ENCODE results near the gene SLC1A5. TPM values are rescaled to one million over a fixed set of nuclear protein-coding genes. Genes with fewer than 3 reads are reported as not detected.
"Not testable (repeated sequence)": the region's sequence is repeated elsewhere in the genome, so short reads cannot be mapped to it uniquely, and the experiment has no call there.

Gene SLC1A5
- total RNA-seq, 1 experiment from 2014 or later = 58.7 TPM

DNA sequence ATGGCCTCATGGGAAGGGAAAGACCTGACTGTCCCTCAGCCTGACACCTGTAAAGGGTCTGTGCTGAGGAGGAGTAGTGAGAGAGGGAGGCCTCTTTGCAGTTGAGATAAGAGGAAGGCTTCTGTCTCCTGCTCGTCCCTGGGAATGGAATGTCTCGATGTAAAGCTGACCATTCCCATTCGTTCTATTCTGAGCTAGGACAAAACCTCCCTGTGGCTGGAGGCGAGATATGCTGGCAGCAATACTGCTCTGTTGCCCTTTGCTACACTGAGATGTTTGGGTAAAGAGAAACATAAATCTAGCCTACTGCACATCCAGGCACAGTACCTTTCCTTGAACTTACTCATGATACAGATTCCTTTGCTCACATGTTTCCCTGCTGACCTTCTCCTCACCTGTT is 19.6 kb downstream of the SLC1A5 start:
- not testable (repeated sequence) for DNase-seq (ENCODE audit: low spot score)

DNA sequence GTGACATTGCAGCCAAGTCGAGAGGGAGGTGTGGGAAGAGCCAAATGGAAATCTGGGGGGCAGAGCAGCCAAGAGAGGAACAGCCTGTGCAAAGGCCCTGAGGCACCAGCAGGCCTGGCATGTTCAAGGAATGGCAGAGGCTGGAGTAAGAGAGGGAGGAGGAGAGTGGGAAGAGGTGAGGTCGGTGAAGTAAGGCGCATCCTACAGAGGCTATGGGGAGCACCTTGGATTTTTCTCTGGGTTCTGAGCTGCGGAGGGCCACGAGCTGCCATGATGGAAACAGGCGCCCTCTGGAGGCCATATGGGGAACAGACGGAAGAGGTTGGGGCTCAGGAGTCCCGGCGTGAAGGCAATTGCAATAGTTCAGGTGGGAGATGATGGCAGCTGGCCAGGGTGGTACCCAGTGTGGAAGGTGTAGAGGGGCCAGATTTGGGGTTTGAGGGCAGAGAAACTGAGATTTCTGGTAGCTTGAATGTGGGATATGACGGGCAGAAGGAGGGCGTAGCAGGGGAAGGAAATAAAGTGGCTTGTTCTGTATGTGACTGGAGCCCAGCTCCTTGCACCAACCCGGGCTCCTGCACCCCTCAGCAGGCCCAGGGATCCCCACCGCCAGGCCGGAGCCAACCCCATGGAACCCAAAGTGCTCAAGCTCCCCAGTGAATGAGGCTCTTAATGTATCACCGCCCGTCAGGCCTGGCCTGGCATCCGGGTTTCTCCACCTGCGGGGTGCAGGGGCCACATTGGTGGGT is 21.7 kb downstream of the SLC1A5 start:
- DNase-seq (ENCODE audit: low spot score) = no peak

DNA sequence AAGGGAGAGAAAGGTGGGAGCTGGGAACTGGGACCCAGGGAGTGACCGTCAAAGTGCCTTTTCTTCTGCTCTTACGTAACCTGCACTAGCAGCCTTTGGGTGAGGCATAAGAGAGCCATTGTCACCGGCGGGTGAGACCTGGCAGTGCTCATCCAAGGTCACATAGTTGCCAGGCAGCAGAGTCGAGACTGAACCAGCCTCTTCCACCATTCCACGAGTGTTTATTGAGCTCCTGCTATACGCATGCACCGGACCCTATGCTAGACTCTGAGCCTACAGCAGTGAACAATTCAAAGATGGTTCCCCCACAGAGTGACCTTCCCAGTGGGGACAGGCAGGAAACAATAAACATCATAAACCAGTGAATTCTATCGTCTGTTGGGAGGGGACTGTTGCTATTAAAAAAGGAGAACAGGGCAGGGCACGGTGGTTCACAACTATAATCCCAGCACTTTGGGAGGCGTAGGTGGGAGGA is 23.5 kb downstream of the SLC1A5 start:
- DNase-seq (ENCODE audit: low spot score) = no peak

DNA sequence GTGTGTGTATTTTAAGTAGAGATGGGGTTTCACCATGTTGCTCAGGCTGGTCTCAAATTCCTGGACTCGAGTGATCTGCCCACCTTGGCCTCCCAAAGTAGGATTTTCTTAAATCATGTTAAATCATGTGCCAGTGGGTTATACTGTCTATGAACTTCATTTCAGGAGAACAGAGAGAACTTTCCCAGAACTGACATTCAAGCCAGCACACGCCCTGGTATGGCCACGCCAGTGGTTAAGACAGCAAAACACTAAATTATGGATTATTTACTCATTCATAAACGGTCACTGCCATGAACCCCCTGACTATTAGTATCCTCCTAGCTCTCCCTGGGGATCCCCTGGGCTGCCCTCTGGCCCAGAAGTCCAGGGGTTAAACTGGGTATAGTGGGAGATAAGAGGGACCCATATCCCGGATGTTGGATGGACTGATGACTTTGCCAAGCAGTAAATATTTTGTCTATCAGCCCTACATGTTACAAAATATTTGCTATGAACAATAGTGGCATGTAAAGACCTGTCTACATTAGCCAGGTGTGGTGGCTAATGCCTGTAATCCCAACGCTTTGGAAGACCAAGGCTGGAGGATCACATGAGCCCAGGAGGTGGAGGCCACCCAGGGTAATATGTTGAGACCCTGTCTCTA is 26.0 kb downstream of the SLC1A5 start:
- DNase-seq (ENCODE audit: low spot score) = no peak

DNA sequence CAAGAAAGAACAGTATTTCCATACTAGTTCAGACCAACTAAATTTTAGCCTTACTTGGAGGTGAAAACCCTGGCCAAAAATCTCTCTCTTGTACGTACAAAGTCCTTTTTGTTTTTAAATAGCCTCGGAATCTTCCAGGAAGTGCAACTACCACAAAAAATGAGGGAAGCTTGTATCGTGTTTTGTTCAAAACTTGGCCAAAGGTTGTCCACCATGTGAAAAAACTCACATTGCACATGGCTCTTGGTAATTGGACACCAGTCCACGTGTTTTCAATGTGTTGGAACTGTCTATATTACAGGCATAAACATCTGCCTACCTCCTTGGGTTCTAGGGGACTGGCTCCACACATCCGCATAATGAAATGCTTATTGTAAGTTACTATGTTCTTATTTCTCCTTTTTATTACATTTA is 27.0 kb downstream of the SLC1A5 start:
- no peak for DNase-seq (ENCODE audit: low spot score)

DNA sequence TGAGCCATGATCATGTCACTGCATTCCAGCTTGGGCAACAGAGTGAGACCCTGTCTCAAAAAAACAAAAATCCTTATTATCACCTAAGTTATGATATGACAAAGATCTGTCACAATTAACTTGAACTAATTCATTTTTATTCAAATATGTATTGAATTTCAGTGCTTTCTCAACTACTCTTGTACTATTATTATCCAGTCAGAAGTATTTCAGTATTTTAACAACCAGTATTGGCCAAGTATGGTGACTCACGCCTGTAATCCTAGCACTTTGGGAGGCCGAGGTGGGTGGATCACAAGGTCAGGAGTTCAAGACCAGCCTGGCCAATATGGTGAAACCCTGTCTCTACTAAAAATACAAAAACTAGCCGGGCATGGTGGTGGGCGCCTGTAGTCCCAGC is 27.5 kb downstream of the SLC1A5 start:
- not testable (repeated sequence) for DNase-seq (ENCODE audit: low spot score)

DNA sequence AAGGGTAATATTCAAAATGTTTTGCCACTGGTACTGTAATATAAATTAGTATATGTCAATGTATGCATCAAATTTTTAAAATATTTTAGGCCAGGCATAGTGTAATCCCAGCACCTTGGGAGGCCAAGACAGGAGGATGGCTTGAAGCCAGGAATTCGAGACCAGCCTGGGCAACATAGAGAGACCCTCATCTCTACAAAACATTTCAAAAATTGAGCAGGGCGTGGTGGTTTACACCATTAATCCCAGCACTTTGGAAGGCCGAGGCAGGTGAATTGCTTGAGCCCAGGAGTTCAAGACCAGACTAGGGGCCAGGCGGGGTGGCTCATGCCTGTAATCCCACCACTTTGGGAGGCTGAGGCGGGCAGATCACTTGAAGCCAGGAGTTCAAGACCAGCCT is 28.0 kb downstream of the SLC1A5 start:
- no peak for DNase-seq (ENCODE audit: low spot score)

DNA sequence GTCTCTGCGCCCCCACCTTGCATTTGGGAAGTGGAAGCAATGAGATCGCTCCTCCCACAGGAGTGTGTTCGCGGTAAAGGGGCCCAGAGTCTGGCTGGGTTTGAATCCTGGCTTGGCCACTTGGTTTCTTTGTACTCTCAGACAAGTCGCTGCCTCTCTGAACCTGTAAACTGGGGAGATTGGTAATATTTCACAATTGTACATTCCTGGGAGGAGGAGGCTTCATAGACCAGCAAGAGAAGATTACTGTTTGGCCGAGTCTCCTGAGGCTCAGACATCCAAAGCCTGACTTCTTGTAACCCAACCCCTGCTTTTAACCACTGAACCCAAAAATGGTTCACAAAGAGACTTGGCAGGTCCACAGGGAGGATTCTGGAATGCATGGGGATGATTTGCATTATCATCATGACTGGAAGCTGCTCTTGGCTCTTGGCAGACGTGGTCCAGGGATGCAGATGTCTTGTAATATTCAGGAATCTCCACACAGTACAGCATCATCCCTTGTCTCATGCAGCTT is 28.5 kb downstream of the SLC1A5 start:
- no peak for DNase-seq (ENCODE audit: low spot score)

DNA sequence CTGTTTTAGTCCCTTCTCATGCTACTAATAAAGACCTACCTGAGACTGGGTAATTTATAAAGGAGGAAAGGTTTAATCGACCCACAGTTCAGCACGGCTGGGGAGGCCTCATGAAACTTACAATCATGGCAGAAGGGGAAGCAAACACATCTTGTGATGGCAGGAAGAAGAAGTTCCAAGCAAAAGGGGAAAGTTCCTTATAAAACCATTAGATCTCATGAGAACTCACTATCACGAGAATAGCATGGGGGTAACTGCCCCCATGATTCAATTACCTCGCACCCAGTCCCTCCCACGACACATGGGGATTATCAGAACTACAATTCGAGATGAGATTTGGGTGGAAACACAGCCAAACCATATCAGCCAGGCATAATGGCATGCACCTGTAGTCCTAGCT is 29.2 kb downstream of the SLC1A5 start:
- no peak for DNase-seq (ENCODE audit: low spot score)

DNA sequence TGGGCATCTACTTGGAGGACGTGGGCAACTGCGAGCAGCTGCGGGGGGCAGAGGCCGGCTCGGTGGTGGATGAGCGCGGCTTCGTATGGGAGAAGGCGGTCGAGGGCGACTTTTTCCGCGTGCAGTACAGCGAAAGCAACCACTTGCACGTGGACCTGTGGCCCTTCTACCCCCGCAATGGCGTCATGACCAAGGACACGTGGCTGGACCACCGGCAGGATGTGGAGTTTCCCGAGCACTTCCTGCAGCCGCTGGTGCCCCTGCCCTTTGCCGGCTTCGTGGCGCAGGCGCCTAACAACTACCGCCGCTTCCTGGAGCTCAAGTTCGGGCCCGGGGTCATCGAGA is 31.9 kb downstream of the SLC1A5 start:
- no peak for DNase-seq (ENCODE audit: low spot score)

DNA sequence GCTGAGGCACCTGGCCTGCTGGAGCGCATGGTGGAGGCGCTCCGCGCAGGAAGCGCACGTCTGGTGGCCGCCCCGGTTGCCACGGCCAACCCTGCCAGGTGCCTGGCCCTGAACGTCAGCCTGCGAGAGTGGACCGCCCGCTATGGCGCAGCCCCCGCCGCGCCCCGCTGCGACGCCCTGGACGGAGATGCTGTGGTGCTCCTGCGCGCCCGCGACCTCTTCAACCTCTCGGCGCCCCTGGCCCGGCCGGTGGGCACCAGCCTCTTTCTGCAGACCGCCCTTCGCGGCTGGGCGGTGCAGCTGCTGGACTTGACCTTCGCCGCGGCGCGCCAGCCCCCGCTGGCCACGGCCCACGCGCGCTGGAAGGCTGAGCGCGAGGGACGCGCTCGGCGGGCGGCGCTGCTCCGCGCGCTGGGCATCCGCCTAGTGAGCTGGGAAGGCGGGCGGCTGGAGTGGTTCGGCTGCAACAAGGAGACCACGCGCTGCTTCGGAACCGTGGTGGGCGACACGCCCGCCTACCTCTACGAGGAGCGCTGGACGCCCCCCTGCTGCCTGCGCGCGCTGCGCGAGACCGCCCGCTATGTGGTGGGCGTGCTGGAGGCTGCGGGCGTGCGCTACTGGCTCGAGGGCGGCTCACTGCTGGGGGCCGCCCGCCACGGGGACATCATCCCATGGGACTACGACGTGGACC is 32.4 kb downstream of the SLC1A5 start:
- no peak for DNase-seq (ENCODE audit: low spot score)

DNA sequence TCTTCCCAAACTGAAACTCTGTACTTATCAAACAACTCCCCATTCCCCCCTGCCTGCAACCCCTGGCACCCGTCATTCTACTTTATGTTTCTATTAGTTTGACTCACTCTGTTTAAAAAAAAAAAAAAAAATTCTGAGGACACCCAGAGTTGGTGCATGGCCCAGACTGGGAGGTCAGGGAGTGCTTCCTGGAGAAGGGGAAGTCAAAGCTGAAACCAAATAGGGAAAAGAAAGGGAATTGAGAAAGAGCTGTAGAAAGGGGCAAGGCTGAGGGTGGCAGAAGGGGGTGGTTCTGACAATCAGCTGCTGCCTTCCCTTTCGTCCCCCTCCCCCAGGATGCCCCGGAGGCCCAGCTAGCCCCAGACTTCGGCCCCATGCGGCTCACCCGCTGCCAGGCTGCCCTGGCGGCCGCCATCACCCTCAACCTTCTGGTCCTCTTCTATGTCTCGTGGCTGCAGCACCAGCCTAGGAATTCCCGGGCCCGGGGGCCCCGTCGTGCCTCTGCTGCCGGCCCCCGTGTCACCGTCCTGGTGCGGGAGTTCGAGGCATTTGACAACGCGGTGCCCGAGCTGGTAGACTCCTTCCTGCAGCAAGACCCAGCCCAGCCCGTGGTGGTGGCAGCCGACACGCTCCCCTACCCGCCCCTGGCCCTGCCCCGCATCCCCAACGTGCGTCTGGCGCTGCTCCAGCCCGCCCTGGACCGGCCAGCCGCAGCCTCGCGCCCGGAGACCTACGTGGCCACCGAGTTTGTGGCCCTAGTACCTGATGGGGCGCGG is 33.1 kb downstream of the SLC1A5 start:
- DNase-seq (ENCODE audit: low spot score) = no peak

DNA sequence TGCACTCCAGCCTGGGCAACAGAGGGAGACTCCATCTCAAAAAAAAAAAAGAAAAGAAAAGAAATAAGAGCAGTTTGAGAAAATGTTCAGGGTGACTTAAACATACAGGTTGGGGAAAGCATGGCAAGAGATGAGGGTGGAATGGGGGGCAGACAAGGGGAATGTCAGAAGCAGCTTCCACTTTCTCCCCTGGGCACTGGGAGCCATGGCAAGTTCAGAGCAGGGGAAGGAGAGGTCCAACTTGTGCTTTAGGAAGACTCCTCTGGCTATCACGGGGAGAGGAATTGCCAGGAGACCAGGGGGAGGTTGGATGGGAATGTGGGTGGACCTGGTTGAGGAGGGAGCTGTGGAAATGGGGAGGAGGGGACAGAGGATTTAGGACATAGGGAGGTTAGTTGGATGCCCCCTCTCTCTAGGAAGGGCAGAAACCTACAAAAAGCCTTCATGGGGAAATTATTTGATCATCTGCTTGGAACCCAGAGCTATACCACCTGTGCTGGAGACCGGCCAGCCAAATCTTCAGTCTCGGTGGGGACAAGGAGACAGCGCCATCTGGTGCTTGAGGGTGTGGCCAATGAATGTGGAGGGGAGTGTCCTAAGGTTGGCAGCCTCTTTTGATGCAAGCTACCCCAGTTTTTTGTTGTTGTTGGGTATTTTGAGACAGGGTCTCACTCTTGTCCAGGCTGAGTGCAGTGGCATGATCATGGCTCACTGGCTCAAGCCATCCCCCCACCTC is 34.8 kb downstream of the SLC1A5 start:
- DNase-seq (ENCODE audit: low spot score) = no peak

DNA sequence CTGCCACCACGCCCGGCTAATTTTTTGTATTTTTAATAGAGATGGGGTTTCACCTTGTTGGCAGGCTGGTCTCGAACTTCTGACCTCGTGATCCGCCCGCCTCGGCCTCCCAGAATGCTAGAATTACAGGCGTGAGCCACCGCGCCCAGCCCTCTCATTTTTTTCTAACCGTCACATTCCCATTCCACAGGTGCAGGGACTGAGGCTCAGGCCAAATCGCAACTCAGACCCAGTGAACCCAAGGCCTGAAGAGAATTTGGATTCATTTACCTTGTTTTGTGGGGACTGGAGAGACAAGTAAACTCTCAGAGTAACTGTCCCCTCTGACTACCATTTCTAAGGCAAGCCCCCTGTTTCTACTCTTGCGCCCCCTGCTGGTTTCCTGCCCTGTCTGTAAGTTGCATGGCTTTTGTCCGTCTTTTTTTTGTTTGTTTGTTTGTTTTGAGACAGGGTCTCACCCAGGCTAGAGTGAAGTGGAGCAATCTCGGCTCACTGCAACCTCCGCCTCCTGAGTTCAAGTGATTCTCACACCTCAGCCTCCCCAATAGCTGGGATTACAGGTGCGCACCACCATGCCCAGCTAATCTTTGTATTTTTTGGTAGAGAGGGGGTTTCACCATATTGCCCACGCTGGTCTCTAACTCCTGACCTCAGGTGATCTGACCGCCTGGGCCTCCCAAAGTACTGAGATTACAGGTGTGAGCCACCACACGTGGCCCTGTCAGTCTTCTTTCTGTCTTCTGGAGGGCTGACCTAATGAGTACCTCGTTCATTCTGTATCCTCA is 39.9 kb downstream of the SLC1A5 start:
- DNase-seq (ENCODE audit: low spot score) = no peak

DNA sequence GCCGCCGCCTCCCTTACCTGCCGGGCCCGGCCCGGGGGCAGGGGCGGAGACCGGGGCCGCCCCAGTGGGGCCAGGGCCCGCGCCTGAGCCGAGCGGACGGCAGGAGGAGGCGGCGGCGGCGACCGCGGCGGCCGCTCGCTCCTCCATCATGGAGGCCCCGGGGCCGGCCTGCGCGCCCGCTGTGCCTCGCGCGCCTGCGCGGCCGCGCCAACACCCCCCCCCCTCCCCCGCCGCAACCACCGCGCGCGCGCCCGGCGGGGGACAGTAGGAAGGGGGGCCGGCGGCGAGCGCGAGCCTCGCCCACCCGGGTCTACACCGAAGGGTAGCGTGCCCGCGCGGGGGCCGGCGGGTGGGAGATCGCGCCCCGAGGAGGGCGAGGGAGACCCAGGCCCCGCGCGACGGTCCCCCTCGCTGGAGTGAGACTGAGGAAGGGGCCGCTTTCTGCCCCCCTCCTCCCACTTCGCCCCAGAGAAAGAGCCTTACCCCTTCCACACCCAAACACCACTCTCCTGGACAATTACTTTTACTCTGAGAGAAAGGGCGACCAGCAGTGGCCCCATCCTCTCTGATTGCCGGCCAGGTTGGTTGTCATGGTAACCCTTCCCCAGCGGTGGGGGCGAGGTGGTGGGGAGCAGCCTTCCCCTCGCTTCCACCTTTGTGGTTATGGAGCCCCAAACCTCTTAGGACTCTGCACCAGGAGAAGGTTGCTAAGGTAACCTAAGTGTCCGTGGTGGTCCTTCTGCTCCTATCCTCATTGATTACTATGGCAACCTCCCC is 41.9 kb downstream of the SLC1A5 start, which contains the start of gene STRN4:
TSS of gene STRN4 (minus strand) at position 170 of the 777 bp plus-strand sequence. CDS start at position 150, 20 bp downstream.
- DNase-seq (ENCODE audit: low spot score) = no peak

DNA sequence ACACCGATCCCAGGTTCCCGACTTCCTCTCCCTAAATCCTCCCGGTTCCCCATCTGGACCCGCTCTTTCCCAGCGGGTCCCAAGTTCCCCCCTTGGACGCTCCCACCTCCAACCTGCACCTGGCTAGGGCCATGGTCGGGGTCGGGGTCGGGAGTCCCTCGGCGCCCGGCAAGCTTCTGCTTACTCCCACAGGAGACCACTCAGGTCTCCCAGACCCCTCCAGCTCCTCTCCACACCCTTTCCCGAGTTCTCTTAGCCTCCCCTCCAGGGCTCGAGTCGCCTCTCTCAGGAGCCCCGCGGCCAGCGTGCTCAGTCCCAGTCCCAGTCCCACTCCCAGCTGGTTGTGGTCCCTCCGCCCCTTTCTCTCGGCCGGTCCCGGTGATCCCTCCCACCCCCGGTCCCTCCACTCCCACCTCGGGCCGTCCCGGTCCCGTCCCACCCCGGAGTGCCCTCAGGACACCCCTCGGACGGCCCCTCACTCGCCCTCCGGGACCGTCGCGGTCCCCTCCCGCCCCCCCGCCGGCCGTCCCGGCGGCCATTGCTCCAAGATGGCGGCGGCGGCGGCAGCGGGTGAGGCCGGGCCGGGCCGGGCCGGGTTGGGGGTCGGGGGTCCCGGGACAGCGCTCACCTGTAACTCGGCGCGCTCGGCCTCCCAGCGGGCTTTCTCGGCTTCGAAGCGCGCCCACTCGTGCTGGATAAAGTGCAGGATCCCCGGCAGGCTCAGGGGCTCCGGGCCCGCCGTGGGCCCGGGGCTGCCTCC is 42.7 kb downstream of the SLC1A5 start, which contains the start of gene FKRP:
TSS of gene FKRP (plus strand) at position 537 of the 760 bp plus-strand sequence. CDS start 9,394 bp downstream, outside the sequence.
- no peak for DNase-seq (ENCODE audit: low spot score)

DNA sequence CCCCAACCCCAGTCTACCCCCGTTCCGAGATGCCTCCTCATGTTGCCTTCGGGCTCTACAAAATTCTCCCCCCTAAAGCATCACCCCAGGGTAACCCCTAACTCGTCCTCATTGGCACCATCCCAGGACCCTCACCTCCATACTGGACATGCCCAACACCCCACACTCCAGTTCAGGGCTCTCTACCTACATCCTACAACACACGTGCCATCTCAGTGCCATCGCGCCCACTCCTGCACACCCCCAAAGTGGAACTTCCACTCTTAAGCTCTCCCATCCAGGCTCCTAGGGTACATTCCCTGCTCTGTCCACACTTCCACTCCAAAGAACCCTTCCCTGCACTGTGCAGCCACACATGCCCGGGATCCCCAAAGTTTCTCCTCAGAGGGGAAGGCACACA is 43.4 kb downstream of the SLC1A5 start:
- no peak for DNase-seq (ENCODE audit: low spot score)

DNA sequence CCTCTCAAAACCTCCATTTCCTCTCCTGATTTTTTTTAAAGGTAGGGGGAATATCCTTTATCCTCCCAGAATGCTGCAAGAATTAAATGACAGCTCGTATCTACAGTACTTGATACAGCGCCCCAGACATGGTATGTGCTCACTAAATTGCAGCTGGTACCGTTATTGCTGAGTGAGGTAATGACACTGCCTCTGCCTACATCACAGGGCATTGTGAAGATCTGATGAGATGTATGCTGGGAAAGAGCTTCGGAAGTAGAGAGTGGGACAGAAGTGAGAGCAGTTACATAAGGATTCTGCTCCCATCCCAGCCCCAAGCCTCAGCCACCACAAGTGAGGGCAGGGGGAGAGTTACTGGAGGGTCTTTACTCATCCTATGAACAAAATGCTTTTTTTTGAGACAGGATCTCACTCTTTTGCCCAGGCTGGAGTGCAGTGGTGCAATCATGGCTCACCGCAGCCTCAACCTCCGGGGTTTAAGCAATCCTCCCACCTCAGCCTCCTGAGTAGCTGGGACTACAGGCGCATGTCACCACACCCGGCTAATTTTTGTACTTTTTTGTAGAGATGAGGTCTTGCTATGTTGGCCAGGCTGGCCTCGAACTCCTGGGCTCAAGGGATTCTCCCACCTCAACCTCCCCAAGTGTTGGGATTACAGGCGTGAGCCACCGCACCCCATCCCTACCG is 44.2 kb downstream of the SLC1A5 start:
- no peak for DNase-seq (ENCODE audit: low spot score)
